ENCODE measurements around the gene PKP1. TPM values are rescaled to one million over a fixed set of nuclear protein-coding genes. Genes with fewer than 3 reads are reported as not detected.

The PKP1 gene
- total and polyA plus RNA-seq, 5 donors from 2014 or later = not detected

DNA sequence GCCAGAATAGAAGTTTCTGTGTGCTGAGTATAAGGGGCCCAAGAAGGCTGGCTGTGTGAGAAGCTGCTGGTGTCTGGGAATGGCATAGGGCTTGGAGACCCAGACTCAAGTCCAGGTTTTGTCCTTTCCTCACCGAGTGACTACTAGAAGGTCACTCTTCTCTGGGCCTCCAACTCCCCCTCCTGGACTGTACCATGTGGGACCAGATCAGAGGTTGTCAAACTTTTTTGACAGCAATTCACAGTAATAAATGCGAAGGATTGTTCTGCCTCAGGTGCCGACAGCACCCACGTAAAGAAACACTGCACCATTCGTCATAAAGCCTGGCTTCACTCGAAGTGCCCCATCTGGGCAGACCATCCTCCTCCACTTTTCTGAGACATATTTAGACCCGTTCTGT, 29.0 kb downstream of the PKP1 start:
- Histone ChIP-seq H3K27ac (ENCODE audit: insufficient read depth, low read length, poor library complexity, severe bottlenecking) (no peak overlapping the region), H3K36me3 (ENCODE audit: control insufficient read depth, insufficient read depth, low read length) (no peaks in the 10 kb centered on the region), H3K27me3 (ENCODE audit: control insufficient read depth, insufficient read depth, low read length) (peaks cover 2% of the 10 kb centered on the region), H3K4me1 (ENCODE audit: control insufficient read depth, insufficient read depth, low read length, poor library complexity, severe bottlenecking) (no peaks in the 10 kb centered on the region), H3K9me3 (ENCODE audit: control insufficient read depth in 2 of 2, low read length in 2 of 2) (no peaks in the 10 kb centered on the region), H3K4me3 (ENCODE audit: low read depth, low read length) (no peak overlapping the region)
- Mint-ChIP-seq H3K9me3 (peaks cover 0 to 2% (median 0%) of the 10 kb centered on the region in 7 donors), H3K36me3 (no peaks in the 10 kb centered on the region), H3K4me1 (peaks cover 0 to 5% (median 0%) of the 10 kb centered on the region in 4 donors), H3K27ac (no peak overlapping the region), H3K4me3 (no peak overlapping the region), H3K27me3 (peaks cover 21% of the 10 kb centered on the region)
- no peak for DNase-seq
- ATAC-seq (ENCODE audit: low read depth in 2 of 2) = no peak

DNA sequence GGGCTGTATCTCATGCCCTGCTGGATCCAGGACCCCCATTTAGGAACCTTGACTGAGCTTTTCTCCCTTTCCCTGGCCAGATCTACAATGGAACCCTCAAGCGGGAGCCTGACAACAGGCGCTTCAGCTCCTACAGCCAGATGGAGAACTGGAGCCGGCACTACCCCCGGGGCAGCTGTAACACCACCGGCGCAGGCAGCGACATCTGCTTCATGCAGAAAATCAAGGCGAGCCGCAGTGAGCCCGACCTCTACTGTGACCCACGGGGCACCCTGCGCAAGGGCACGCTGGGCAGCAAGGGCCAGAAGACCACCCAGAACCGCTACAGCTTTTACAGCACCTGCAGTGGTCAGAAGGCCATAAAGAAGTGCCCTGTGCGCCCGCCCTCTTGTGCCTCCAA, 29.8 kb downstream of the PKP1 start:
- no peak for DNase-seq
- no peaks in the 10 kb centered on the region for H3K9me3 ChIP-seq (ENCODE audit: control insufficient read depth in 2 of 2, low read length in 2 of 2)
- Mint-ChIP-seq H3K4me1 (peaks cover 0 to 5% (median 0%) of the 10 kb centered on the region in 4 donors), H3K27me3 (peaks cover 21% of the 10 kb centered on the region), H3K36me3 (no peaks in the 10 kb centered on the region), H3K4me3 (no peak overlapping the region), H3K9me3 (peaks cover 0 to 2% (median 0%) of the 10 kb centered on the region in 7 donors), H3K27ac (no peak overlapping the region)
- H3K27me3 ChIP-seq (ENCODE audit: control insufficient read depth, insufficient read depth, low read length) = peaks cover 2% of the 10 kb centered on the region
- no peak overlapping the region for H3K4me3 ChIP-seq (ENCODE audit: low read depth, low read length)
- H3K4me1 ChIP-seq (ENCODE audit: control insufficient read depth, insufficient read depth, low read length, poor library complexity, severe bottlenecking) = no peaks in the 10 kb centered on the region
- H3K27ac ChIP-seq (ENCODE audit: insufficient read depth, low read length, poor library complexity, severe bottlenecking) = no peak overlapping the region
- no peaks in the 10 kb centered on the region for H3K36me3 ChIP-seq (ENCODE audit: control insufficient read depth, insufficient read depth, low read length)
- ATAC-seq (ENCODE audit: low read depth in 2 of 2) = no peak

DNA sequence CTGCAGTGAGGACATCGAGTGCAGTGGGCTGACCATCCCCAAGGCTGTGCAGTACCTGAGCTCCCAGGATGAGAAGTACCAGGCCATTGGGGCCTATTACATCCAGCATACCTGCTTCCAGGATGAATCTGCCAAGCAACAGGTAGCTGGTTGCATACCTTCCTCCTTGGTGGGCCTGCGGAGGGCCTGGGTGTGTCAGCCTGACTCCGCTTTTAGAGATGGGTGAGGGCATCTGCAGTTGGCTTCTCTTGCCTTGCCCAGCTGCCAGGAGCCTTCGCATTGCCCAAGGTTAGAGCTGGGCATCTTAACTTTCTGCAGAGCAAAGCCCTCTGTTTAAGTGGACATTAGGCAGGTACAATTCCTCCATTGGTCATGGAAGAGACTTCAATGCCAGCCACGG, 33.2 kb downstream of the PKP1 start:
- Mint-ChIP-seq H3K36me3 (no peaks in the 10 kb centered on the region), H3K27ac (no peak overlapping the region), H3K27me3 (peaks cover 11% of the 10 kb centered on the region), H3K4me3 (no peak overlapping the region), H3K4me1 (peaks cover 0 to 2% (median 0%) of the 10 kb centered on the region in 4 donors), H3K9me3 (peaks cover 0 to 2% (median 0%) of the 10 kb centered on the region in 7 donors)
- H3K36me3 ChIP-seq (ENCODE audit: control insufficient read depth, insufficient read depth, low read length) = no peaks in the 10 kb centered on the region
- H3K4me3 ChIP-seq (ENCODE audit: low read depth, low read length) = no peak overlapping the region
- DNase-seq = no peak
- H3K27ac ChIP-seq (ENCODE audit: insufficient read depth, low read length, poor library complexity, severe bottlenecking) = no peak overlapping the region
- H3K9me3 ChIP-seq (ENCODE audit: control insufficient read depth in 2 of 2, low read length in 2 of 2) = no peaks in the 10 kb centered on the region
- no peaks in the 10 kb centered on the region for H3K27me3 ChIP-seq (ENCODE audit: control insufficient read depth, insufficient read depth, low read length)
- ATAC-seq (ENCODE audit: low read depth in 2 of 2) = no peak
- H3K4me1 ChIP-seq (ENCODE audit: control insufficient read depth, insufficient read depth, low read length, poor library complexity, severe bottlenecking) = no peaks in the 10 kb centered on the region

DNA sequence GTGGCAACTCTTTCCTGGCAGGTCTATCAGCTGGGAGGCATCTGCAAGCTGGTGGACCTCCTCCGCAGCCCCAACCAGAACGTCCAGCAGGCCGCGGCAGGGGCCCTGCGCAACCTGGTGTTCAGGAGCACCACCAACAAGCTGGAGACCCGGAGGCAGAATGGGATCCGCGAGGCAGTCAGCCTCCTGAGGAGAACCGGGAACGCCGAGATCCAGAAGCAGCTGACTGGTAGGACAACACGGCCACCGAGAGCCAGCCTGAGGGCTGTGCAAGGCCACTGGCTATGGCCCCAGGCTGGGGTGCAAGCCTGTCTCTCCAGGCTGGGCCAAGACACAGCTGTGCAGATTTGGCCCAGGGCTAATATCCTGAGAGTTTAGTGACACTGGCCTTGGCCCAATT, 34.2 kb downstream of the PKP1 start:
- ATAC-seq (ENCODE audit: low read depth in 2 of 2) (no peak), DNase-seq (no peak)
- Mint-ChIP-seq H3K4me1 (peaks cover 0 to 2% (median 0%) of the 10 kb centered on the region in 4 donors), H3K27me3 (peaks cover 7% of the 10 kb centered on the region), H3K9me3 (peaks cover 0 to 2% (median 0%) of the 10 kb centered on the region in 7 donors), H3K27ac (peak overlapping the region in 1 of 3 donors; percentile 54), H3K36me3 (no peaks in the 10 kb centered on the region), H3K4me3 (no peak overlapping the region)
- H3K4me1 ChIP-seq (ENCODE audit: control insufficient read depth, insufficient read depth, low read length, poor library complexity, severe bottlenecking) = no peaks in the 10 kb centered on the region
- H3K36me3 ChIP-seq (ENCODE audit: control insufficient read depth, insufficient read depth, low read length) = no peaks in the 10 kb centered on the region
- H3K27ac ChIP-seq (ENCODE audit: insufficient read depth, low read length, poor library complexity, severe bottlenecking) = no peak overlapping the region
- no peak overlapping the region for H3K4me3 ChIP-seq (ENCODE audit: low read depth, low read length)
- H3K9me3 ChIP-seq (ENCODE audit: control insufficient read depth in 2 of 2, low read length in 2 of 2) = no peaks in the 10 kb centered on the region
- H3K27me3 ChIP-seq (ENCODE audit: control insufficient read depth, insufficient read depth, low read length) = no peaks in the 10 kb centered on the region

DNA sequence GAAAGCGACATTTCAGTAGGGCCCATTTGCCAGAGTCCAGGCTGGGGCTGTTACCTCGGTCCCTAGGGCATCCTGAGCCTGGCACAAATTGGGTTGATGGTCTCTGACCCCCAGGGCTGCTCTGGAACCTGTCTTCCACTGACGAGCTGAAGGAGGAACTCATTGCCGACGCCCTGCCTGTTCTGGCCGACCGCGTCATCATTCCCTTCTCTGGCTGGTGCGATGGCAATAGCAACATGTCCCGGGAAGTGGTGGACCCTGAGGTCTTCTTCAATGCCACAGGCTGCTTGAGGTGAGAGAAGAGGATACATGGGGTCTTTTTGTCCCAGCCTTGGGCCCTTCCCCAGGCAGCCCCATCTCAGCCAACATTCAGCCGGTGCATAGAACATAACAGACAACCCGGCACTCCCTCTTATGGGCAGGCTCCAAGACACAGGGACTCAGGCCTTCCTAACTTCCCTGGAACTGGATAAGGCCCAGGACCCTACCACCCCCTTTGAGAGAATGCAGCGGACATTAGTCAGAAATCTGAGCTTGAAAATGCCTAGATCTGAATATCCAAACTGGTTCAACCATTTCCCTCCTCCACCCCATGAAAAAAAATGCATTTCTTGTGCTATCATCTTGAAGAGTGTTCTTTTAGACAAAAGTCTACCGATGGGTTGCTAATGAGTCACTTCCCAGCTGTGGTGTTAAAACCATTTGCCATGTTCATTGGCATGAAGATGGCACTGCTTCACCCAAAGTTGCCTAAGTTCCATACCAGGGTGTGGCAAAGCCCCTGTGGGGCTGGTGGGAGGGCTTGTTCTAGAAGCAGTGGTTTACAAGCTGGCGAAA, 35.4 kb downstream of the PKP1 start:
- Mint-ChIP-seq H3K4me1 (peaks cover 0 to 2% (median 0%) of the 10 kb centered on the region in 4 donors), H3K27ac (no peak overlapping the region), H3K4me3 (no peak overlapping the region), H3K36me3 (no peaks in the 10 kb centered on the region), H3K9me3 (peaks cover 0 to 2% (median 0%) of the 10 kb centered on the region in 7 donors), H3K27me3 (peaks cover 7% of the 10 kb centered on the region)
- Histone ChIP-seq H3K36me3 (ENCODE audit: control insufficient read depth, insufficient read depth, low read length) (no peaks in the 10 kb centered on the region), H3K27me3 (ENCODE audit: control insufficient read depth, insufficient read depth, low read length) (no peaks in the 10 kb centered on the region), H3K4me3 (ENCODE audit: low read depth, low read length) (no peak overlapping the region), H3K9me3 (ENCODE audit: control insufficient read depth in 2 of 2, low read length in 2 of 2) (no peaks in the 10 kb centered on the region), H3K4me1 (ENCODE audit: control insufficient read depth, insufficient read depth, low read length, poor library complexity, severe bottlenecking) (no peaks in the 10 kb centered on the region), H3K27ac (ENCODE audit: insufficient read depth, low read length, poor library complexity, severe bottlenecking) (no peak overlapping the region)
- DNase-seq = no peak
- ATAC-seq (ENCODE audit: low read depth in 2 of 2) = no peak

DNA sequence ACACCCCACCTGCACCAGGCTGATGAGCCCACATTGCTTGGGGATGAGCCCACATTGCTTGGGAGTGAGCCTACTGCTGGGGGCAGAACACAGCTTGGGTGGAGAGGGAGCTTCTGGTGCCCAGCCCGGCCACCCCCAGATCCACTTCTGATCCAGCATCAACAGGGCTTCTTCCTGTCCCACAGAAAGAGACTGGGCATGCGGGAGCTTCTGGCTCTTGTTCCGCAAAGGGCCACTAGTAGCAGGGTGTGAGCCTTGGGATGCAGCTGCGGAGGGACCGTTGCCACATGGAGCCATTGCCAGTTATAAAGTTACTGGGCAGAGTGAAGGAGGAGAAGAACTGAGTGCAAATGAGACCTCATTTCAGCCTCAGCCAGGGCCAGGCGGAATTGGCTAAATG, 36.3 kb downstream of the PKP1 start:
- Mint-ChIP-seq H3K27ac (no peak overlapping the region), H3K4me1 (peaks cover 0 to 2% (median 0%) of the 10 kb centered on the region in 4 donors), H3K36me3 (no peaks in the 10 kb centered on the region), H3K4me3 (no peak overlapping the region), H3K27me3 (peaks cover 9% of the 10 kb centered on the region), H3K9me3 (peaks cover 0 to 1% (median 0%) of the 10 kb centered on the region in 7 donors)
- Histone ChIP-seq H3K4me3 (ENCODE audit: low read depth, low read length) (no peak overlapping the region), H3K4me1 (ENCODE audit: control insufficient read depth, insufficient read depth, low read length, poor library complexity, severe bottlenecking) (no peaks in the 10 kb centered on the region), H3K27me3 (ENCODE audit: control insufficient read depth, insufficient read depth, low read length) (no peaks in the 10 kb centered on the region), H3K27ac (ENCODE audit: insufficient read depth, low read length, poor library complexity, severe bottlenecking) (no peak overlapping the region), H3K36me3 (ENCODE audit: control insufficient read depth, insufficient read depth, low read length) (no peaks in the 10 kb centered on the region), H3K9me3 (ENCODE audit: control insufficient read depth in 2 of 2, low read length in 2 of 2) (no peaks in the 10 kb centered on the region)
- DNase-seq = no peak
- ATAC-seq (ENCODE audit: low read depth in 2 of 2) = no peak

DNA sequence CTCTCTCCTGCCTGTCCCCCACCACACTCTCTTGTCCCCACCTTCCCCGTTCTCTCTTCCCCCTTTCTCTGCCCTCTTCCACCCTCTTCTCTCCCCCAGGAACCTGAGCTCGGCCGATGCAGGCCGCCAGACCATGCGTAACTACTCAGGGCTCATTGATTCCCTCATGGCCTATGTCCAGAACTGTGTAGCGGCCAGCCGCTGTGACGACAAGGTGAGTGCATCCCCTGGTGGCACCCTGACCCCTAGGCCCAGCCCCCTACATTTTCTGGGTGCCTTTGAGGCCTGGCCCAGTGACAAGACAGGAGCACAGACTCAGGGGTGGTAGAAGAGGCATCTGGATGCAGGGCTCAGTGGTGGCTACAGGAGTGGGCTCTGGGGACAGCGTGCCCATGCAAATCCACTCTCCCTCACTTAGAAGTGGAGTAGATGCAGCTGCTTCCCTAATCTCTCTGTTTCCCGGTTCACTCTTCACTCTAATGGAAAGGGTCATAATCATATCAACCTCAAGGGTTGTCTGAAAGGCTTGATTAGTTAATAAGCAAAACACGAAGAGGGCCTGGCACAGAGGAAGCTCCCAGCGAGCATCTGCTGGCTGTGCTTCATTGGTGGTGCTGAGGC, 37.0 kb downstream of the PKP1 start:
- peaks cover 0 to 2% (median 0%) of the 10 kb centered on the region in 4 donors for H3K4me1 Mint-ChIP-seq
- H3K27ac ChIP-seq (ENCODE audit: insufficient read depth, low read length, poor library complexity, severe bottlenecking) = no peak overlapping the region
- no peaks in the 10 kb centered on the region for H3K4me1 ChIP-seq (ENCODE audit: control insufficient read depth, insufficient read depth, low read length, poor library complexity, severe bottlenecking)
- no peaks in the 10 kb centered on the region for H3K36me3 Mint-ChIP-seq
- no peak overlapping the region for H3K4me3 ChIP-seq (ENCODE audit: low read depth, low read length)
- no peak overlapping the region for H3K27ac Mint-ChIP-seq
- peaks cover 4% of the 10 kb centered on the region for H3K27me3 Mint-ChIP-seq
- no peaks in the 10 kb centered on the region for H3K27me3 ChIP-seq (ENCODE audit: control insufficient read depth, insufficient read depth, low read length)
- H3K9me3 ChIP-seq (ENCODE audit: control insufficient read depth in 2 of 2, low read length in 2 of 2) = no peaks in the 10 kb centered on the region
- DNase-seq (no peak), ATAC-seq (ENCODE audit: low read depth in 2 of 2) (no peak)
- no peak overlapping the region for H3K4me3 Mint-ChIP-seq
- H3K9me3 Mint-ChIP-seq = peaks cover 0 to 1% (median 0%) of the 10 kb centered on the region in 7 donors
- H3K36me3 ChIP-seq (ENCODE audit: control insufficient read depth, insufficient read depth, low read length) = no peaks in the 10 kb centered on the region

All from CD4-positive, CD25-positive, alpha-beta regulatory T cell (primary cell).